ENCODE results near the gene WEE1.

WEE1 gene

GRCh38 chr11:9625162-9625561, 51.7 kb downstream of the WEE1 start:
- Histone ChIP-seq H3K27ac (no peak overlapping the region), H3K36me3 (replicated peaks) (no peaks in the 10 kb centered on the region), H3K4me3 (ENCODE audit: low read depth, low read length) (no peak overlapping the region), H3K27me3 (replicated peaks) (no peaks in the 10 kb centered on the region)
- in situ Hi-C loops (cut with HindIII; ENCODE audit: low pct_ligation_motif_present, low sequenced_read_pairs) = no loop called here
- no peak for TF ChIP-seq CTCF (IDR thresholded peaks at IDR 0.05; ENCODE audit: low read depth, low read length, missing control alignments)
- no peak for DNase-seq

GRCh38 chr11:9625728-9626127, 52.3 kb downstream of the WEE1 start:
- no peak for TF ChIP-seq CTCF (IDR thresholded peaks at IDR 0.05; ENCODE audit: low read depth, low read length, missing control alignments)
- in situ Hi-C loops (cut with HindIII; ENCODE audit: low pct_ligation_motif_present, low sequenced_read_pairs) = no loop called here
- no peaks in the 10 kb centered on the region for H3K36me3 ChIP-seq (replicated peaks)
- H3K27me3 ChIP-seq (replicated peaks) = no peaks in the 10 kb centered on the region
- no peak overlapping the region for H3K27ac ChIP-seq
- no peak for DNase-seq
- no peak overlapping the region for H3K4me3 ChIP-seq (ENCODE audit: low read depth, low read length)

DNA sequence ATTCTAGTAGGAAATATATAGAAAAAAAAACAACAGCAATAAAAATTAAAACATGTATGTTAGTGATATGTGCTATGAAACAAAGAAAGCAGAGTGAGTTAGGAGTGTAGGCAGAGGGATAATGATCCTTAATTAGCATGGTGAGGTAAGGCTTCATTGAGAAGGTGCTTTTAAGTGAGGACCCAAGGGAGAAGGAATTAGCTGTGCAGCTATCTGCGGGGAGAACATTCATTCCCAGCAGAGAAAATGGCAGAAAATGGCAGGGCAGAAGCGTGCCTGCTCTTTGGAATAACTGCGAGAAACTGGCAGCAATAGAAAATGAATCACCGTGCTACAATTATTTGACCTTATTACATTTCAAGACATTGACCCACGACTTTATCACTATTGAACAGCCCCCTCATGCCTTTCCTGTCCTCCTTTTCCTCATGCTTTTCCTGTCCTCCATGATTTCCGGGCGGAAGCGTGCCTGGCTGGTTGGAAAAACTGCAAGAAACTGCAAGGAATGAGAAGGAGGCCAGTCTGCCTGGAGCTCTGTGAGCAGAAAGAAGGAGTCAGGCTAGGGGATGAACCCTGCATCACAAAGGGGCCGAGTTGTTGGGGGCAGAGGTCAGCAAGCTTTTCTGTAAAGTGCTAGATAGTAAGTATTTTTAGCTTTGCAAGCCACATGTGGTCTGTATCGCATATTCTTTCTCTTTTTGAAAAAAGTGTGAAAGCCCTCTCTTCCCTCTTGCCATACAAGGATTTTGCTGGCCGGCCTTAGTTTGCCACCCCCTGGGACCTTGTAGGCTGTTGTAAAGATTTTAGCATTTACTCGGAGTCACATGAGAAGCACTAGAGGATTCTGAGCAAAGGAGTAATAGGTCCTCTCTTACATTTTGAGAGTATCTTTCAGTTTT, 53.3 kb downstream of the WEE1 start:
- TF ChIP-seq CTCF (IDR thresholded peaks at IDR 0.05; ENCODE audit: low read depth, low read length, missing control alignments) = no peak
- in situ Hi-C loops (cut with HindIII; ENCODE audit: low pct_ligation_motif_present, low sequenced_read_pairs) = no loop called here
- no peak for DNase-seq
- no peaks in the 10 kb centered on the region for H3K27me3 ChIP-seq (replicated peaks)
- H3K27ac ChIP-seq = no peak overlapping the region
- no peak overlapping the region for H3K4me3 ChIP-seq (ENCODE audit: low read depth, low read length)
- H3K36me3 ChIP-seq (replicated peaks) = no peaks in the 10 kb centered on the region

DNA sequence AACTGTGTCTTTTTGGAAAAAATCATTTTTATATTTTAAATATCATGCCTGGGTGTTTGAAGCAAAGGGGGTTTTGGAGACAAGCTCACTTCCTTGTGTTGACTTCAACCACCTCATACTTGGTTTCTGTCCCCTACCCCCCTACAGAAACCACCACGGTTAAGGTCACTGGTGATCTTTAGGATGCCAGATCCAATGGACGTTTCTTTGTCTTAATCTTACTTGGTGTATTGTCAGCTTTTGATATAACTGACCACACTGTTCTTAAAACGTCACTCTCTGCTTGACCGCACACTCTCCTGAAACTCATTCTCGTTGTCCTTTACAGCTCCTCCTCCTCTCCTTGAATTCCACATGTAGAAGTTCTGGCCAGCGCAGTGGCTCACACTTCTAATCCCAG, 55.6 kb downstream of the WEE1 start:
- H3K27me3 ChIP-seq (replicated peaks) = no peaks in the 10 kb centered on the region
- no peak for DNase-seq
- in situ Hi-C loops (cut with HindIII; ENCODE audit: low pct_ligation_motif_present, low sequenced_read_pairs) = no loop called here
- H3K27ac ChIP-seq = no peak overlapping the region
- no peak for TF ChIP-seq CTCF (IDR thresholded peaks at IDR 0.05; ENCODE audit: low read depth, low read length, missing control alignments)
- H3K36me3 ChIP-seq (replicated peaks) = no peaks in the 10 kb centered on the region
- H3K4me3 ChIP-seq (ENCODE audit: low read depth, low read length) = no peak overlapping the region

DNA sequence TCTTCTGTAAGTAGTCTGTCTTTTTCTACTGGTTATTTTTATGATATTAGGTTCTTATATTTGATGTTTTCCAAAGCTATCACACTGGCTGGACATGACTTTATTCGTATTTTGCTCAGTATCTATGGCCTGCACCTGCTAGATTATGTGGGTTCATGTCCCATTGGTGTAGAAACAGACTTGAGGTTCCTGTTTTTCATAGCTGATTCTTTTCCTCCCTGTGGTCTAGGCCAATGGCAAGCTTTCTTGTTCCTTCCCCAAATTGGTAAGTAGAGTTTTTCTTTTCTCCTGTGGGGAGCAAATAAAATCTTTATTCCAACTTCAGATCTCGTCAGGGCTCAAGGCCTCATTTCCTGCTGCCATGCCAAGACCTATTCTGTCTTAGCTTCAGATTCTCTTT, 60.2 kb downstream of the WEE1 start:
- no peak overlapping the region for H3K4me3 ChIP-seq (ENCODE audit: low read depth, low read length)
- H3K27me3 ChIP-seq (replicated peaks) = no peaks in the 10 kb centered on the region
- in situ Hi-C loops (cut with HindIII; ENCODE audit: low pct_ligation_motif_present, low sequenced_read_pairs) = no loop called here
- DNase-seq = no peak
- no peak overlapping the region for H3K27ac ChIP-seq
- H3K36me3 ChIP-seq (replicated peaks) = no peaks in the 10 kb centered on the region
- no peak for TF ChIP-seq CTCF (IDR thresholded peaks at IDR 0.05; ENCODE audit: low read depth, low read length, missing control alignments)

DNA sequence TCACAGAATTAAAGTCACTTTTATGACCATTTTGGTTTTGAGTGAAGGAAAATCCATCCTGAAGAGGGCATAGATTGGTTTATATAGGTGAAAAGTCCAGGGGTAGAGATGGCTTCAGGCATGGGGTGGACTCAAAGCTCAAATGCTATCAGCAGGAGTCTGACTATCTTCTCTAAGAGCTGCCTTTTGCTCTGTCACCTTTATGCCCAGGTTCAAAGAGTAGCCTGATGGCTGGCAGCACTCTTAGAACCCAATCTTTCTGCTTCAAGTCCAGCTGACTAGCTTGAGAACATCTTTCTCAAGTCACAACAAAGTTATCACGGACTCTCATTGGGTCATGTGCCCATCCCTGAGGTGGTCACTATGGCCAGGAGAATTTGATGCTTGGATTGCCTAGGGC, 63.2 kb downstream of the WEE1 start:
- H3K27ac ChIP-seq = no peak overlapping the region
- no peak for TF ChIP-seq CTCF (IDR thresholded peaks at IDR 0.05; ENCODE audit: low read depth, low read length, missing control alignments)
- DNase-seq = no peak
- in situ Hi-C loops (cut with HindIII; ENCODE audit: low pct_ligation_motif_present, low sequenced_read_pairs) = no loop called here
- no peak overlapping the region for H3K4me3 ChIP-seq (ENCODE audit: low read depth, low read length)
- no peaks in the 10 kb centered on the region for H3K36me3 ChIP-seq (replicated peaks)
- no peaks in the 10 kb centered on the region for H3K27me3 ChIP-seq (replicated peaks)
